Fibroblast of skin of left biceps (primary cell): ENCODE measurements around the gene LNPK.
A peak's percentile ranks its signal among the peaks of the same experiment; 100 is the strongest.
"Not testable (repeated sequence)": the region's sequence is repeated elsewhere in the genome, so short reads cannot be mapped to it uniquely, and the experiment has no call there.

Experiments used
- DNase-seq, 2 experiments: peaks; one replicate each; pipeline ENCODE4 v3.0.0-alpha.2; 2013; ENCODE audit warnings: low read depth in 2 of 2

Gene LNPK

DNA sequence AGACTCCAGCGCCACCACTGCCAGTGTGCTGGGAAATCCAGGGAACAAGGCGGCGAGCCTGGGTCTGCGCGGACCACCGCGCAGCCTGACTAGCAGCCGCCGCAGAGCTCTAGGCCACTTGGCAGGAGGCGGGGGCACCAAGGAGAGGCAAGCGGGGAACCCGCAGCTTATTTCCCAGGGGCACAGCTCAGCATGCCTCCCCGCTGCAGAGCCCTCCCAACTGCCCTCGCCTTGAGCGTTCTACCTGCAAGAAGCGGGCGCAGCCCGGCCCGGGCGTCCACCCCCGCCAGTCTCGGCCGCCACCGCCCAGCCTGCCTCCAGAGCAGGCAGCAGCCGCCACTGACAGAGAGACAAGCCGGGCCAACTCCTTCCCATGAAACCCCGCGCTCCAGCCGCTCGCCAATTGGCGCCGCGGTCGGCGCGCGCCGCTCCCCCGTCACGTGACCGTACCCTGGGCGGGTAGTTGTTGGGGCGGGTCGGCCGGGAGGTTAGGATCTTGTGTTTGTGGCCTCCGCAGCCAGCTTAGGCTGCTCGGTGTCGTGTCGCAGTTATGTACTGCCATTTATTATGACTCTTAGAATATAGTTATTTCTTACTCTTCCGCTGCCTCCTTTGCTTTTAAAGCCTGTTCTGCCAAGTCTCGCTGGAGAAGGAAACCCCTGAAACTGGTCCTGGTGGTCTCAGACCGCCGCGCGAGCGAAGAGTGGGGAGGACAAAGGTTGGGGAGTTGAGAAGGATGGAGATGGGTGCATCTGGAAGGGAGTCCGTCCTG lies at the start of gene LNPK:
LNPK (minus strand) TSS at position 352 of the 772 bp plus-strand sequence. CDS start 6,683 bp downstream, outside the sequence.
- peak; percentile 58 to 69 for DNase-seq

- no peak for DNase-seq
These were observed 37.3 kb upstream of the LNPK start for GRCh38 chr2:176039375-176039774.

- no peak for DNase-seq
These were observed 36.6 kb upstream of the LNPK start for GRCh38 chr2:176038694-176039093.

GRCh38 chr2:176035013-176035691 lies 33.1 kb upstream of the LNPK start:
- DNase-seq, result no peak

GRCh38 chr2:176027806-176028205 lies 25.7 kb upstream of the LNPK start:
- DNase-seq, result no peak

DNA sequence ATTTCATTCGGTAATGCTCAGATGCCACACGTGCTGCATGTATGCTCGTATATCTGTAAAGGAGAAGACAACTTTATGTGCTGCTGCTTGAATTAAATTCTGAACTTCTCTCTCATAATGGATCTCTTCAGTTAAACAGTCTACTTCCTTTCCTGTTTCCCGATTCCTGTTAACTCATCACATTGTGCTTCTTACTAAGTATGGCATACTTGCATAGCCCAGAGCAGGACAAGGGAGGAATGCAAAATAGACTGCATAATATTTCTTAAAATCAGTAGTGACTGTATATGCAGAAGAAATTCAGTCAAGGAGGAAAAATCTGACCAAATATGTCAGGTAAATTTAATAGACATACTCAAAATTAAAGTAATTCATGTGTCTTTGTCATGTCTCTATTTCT lies 23.9 kb upstream of the LNPK start:
- DNase-seq, result no peak

- no peak for DNase-seq
These were observed 22.0 kb upstream of the LNPK start for GRCh38 chr2:176024083-176024482.

DNA sequence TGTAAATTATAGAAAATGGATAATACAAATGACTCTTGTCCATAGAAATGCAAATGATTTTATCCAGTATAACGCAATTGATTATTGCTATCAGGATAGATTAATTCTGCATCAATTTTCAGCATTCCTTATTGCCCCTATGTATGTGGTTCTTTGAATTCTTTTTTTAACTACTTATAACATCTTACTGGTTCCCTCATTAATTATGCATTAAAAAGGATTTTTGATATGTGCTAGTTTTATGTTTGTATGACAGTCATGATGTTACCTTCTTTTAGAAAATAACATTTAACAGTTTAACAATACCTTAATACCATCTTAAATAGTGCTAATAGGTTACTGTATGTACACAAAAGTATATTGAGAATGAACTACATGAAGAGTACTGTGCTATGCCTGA lies 20.0 kb upstream of the LNPK start:
- DNase-seq, result no peak

- DNase-seq, result no peak
These were observed 18.3 kb upstream of the LNPK start for GRCh38 chr2:176020400-176020799.

DNA sequence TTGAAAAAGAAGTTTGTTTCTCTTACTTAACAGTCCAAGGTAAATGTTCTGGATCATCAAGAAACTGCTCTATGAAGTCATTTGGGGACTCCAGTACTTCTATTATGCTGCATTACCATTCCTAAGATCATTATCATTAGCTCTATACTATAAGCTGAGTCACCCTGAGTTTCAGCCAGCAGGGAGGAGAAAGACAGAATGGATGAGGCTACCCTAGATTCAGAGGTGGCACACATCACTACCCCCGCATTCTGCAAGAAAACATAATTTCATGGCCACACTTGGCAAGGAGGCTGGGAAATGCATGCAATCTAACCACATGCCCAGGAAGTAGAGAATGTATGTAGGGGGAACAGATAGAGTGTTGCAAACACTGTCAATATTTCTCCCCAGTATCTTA lies 16.6 kb upstream of the LNPK start:
- DNase-seq, result no peak

DNA sequence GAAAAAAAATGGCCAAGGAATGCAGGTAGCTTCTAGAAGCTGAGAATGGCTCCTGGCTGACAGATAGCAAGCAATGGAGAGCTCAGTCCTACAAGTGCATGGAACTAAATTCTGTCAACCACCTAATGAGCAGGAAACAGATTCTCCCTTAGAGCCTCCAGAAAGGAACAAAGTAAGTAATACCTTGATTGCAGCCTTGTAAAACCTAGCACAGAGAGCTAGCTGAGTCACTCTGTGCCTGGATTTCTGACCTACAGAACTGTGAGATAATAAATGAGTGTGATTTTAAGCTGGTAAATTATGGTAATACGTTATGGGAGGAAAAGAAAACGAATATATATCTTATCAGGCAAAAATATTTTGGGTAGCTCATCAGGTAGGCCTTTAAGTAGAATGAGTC lies 7.4 kb upstream of the LNPK start:
- no peak for DNase-seq

- no peak for DNase-seq
These were observed 2.9 kb upstream of the LNPK start for GRCh38 chr2:176004934-176005333.

GRCh38 chr2:176003958-176004357 lies 1.9 kb upstream of the LNPK start:
- no peak for DNase-seq

GRCh38 chr2:176002688-176003210 lies 682 bp upstream of the LNPK start:
- no peak for DNase-seq

- DNase-seq, result no peak
These were observed 669 bp downstream of the LNPK start for GRCh38 chr2:176001281-176001915.

GRCh38 chr2:175999283-175999819 lies 2.7 kb downstream of the LNPK start:
- DNase-seq, result no peak

GRCh38 chr2:175990099-175990498 lies 12.0 kb downstream of the LNPK start:
- no peak for DNase-seq

- DNase-seq, result not testable (repeated sequence)
These were observed 14.9 kb downstream of the LNPK start for GRCh38 chr2:175987126-175987525.

GRCh38 chr2:175984846-175985245 lies 17.2 kb downstream of the LNPK start:
- DNase-seq, result peak in 1 of 2 experiments; percentile 36

DNA sequence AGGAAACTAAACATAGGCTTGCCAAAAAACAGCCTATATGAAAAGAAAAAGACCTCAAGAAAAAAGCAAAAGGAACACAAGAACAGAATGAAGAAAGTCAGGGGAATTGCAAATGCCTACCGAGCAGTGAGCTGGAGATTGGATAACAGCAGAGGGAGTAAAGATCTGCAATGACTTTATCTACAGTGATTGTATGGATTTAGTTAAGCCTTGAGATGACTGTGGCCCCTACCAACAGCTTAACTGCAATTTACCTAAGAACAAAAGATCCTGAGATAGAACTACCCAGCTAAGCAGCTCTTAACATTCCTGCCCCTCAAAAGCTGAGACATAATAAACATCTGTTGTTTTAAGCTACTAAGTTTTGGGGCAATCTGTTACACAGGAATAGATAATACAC lies 20.5 kb downstream of the LNPK start:
- DNase-seq, result no peak

DNA sequence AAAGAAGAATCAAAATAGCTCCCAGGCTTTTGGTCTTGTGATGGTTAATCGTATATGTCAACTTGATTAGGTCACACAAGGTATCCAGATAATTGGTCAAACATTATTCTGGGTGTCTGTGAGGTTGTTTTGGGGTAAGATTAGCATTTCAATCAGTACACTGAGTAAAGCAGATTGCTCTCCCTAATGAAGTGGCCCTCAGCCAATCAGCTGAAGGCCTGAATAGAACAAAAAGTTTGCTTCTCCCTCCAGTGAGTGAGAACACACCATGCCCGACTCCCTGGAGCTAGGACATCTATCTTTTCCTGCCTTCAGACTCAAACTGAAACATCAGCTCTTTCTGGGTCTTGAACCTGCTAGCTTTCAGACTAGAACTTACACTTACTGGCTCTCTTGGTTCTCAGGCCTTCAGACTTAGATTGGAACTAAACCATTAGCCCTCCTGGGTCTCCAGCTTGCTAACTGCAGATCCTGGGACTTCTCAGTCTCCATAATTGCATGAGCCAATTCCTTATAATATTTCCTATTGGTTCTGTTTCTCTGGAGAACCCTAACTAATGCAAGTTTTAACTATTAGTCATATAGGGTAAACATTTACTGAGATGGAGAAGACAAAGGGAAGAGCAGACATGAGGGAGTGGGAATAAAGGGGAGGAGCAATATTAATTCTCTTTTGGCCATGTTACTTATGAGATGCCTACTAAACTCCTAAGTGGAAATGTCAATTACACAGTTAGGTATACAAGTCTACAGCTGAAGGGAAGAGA lies 25.5 kb downstream of the LNPK start:
- peak in 1 of 2 experiments; percentile 10 for DNase-seq

- DNase-seq, result no peak
These were observed 28.7 kb downstream of the LNPK start for GRCh38 chr2:175973373-175973772.
